SJSA1 (cell line): Measurements from ENCODE around the gene OR2M4. TPM values are rescaled to one million over a fixed set of nuclear protein-coding genes. Genes with fewer than 3 reads are reported as not detected.

Source experiments
- DNase-seq, 2 experiments: peaks; one replicate each; pipeline ENCODE4 v3.0.0-alpha.2; 2015 to 2020; ENCODE audit warnings: low spot score in 2 of 2, low read depth in 1 of 2
- H3K27ac ChIP-seq: fragments of 250-450 bp; sonication (Bioruptor Pico); 2 replicates; pipeline ENCODE4 v1.5.1; 2020; ENCODE audit warnings: mild to moderate bottlenecking, moderate library complexity
- H3K27me3 ChIP-seq: fragments of 250-450 bp; sonication (Bioruptor Pico); replicated peaks from 2 replicates; pipeline ENCODE4 v1.5.1; 2020; ENCODE audit warnings: mild to moderate bottlenecking, moderate library complexity
- H3K36me3 ChIP-seq: fragments of 250-450 bp; sonication (Bioruptor Pico); 2 replicates; pipeline ENCODE4 v1.5.1; 2020; ENCODE audit warnings: mild to moderate bottlenecking
- H3K4me1 ChIP-seq: fragments of 250-450 bp; sonication (Bioruptor Pico); replicated peaks from 2 replicates; pipeline ENCODE4 v1.6.1; 2021; ENCODE audit warnings: mild to moderate bottlenecking
- H3K4me3 ChIP-seq: fragments of 250-450 bp; sonication (Bioruptor Pico); 2 replicates; pipeline ENCODE4 v1.5.1; 2020; ENCODE audit warnings: mild to moderate bottlenecking
- H3K9me3 ChIP-seq: fragments of 250-450 bp; sonication (Bioruptor Pico); replicated peaks from 2 replicates; pipeline ENCODE4 v1.5.1; 2020; ENCODE audit warnings: mild to moderate bottlenecking
- total RNA-seq: library from RNA; depleted of rRNA; stranded (reverse); fragments of >200 nt; shearing (Covaris generic); gene quantifications from 2 replicates; pipeline ENCODE4 v1.2.3, GENCODE V29; 2014; rRNA removed

The OR2M4 gene
- total RNA-seq, 1 experiment from 2014 or later: not detected

GRCh38 chr1:248288391-248288790, 57.2 kb downstream of the OR2M4 start:
- H3K27me3 ChIP-seq: no peaks in the 10 kb centered on the region
- H3K27ac ChIP-seq: no peak overlapping the region
- H3K9me3 ChIP-seq: no peaks in the 10 kb centered on the region
- no peaks in the 10 kb centered on the region for H3K36me3 ChIP-seq
- no peak for DNase-seq
- no peak overlapping the region for H3K4me3 ChIP-seq
- H3K4me1 ChIP-seq: no peaks in the 10 kb centered on the region

Other genes with a start within 250 kb of the OR2M4 start
- gene OR2L5, start 217.8 kb upstream of the OR2M4 start, total RNA-seq: not detected in 2 replicates
- gene OR2L2, start 201.3 kb upstream of the OR2M4 start, total RNA-seq: not detected in 2 replicates
- not detected in 2 replicates for gene OR2L3, start 184.6 kb upstream of the OR2M4 start, total RNA-seq
- not detected in 2 replicates for gene OR2L13, start 136.2 kb upstream of the OR2M4 start, total RNA-seq
- not detected in 2 replicates for gene OR2M5, start 86.3 kb upstream of the OR2M4 start, total RNA-seq
- gene OR2M2, start 56.6 kb upstream of the OR2M4 start, total RNA-seq: not detected in 2 replicates
- gene OR2M3, start 34.2 kb upstream of the OR2M4 start, total RNA-seq: not detected in 2 replicates
- gene OR2T33, start 46.6 kb downstream of the OR2M4 start, total RNA-seq: not detected in 2 replicates
- not detected in 2 replicates for gene OR2T12, start 72.0 kb downstream of the OR2M4 start, total RNA-seq
- gene OR2M7, start 93.2 kb downstream of the OR2M4 start, total RNA-seq: not detected in 2 replicates
- not detected in 2 replicates for gene OR14C36, start 117.4 kb downstream of the OR2M4 start, total RNA-seq
- not detected in 2 replicates for gene OR2T4, start 130.2 kb downstream of the OR2M4 start, total RNA-seq
- not detected in 2 replicates for gene OR2T6, start 144.3 kb downstream of the OR2M4 start, total RNA-seq
- not detected in 2 replicates for gene OR2T1, start 171.6 kb downstream of the OR2M4 start, total RNA-seq
- not detected in 2 replicates for gene OR2T2, start 214.2 kb downstream of the OR2M4 start, total RNA-seq
- not detected in 2 replicates for gene OR2T3, start 241.9 kb downstream of the OR2M4 start, total RNA-seq